DOHH2 (cell line): ENCODE measurements around the gene SLK.

Experiments
- H3F3A ChIP-seq: fragments of 200-600 bp; sonication (generic), shearing (Covaris generic); 2 replicates; pipeline ENCODE4 v1.6.0; 2016; ENCODE audit warnings: antibody characterized with exemption, mild to moderate bottlenecking; ENCODE audit not compliant: control insufficient read depth, insufficient read depth
- H3K27ac ChIP-seq: fragments of 200-600 bp; sonication (generic); 2 replicates; pipeline ENCODE4 v1.5.1; 2014; ENCODE audit warnings: low read depth, mild to moderate bottlenecking, low read length, moderate library complexity
- H3K27me3 ChIP-seq: fragments of 200-600 bp; sonication (generic); 2 replicates; pipeline ENCODE4 v1.6.1; 2014; ENCODE audit warnings: mild to moderate bottlenecking, low read length, mixed read lengths; ENCODE audit not compliant: control insufficient read depth
- H3K36me3 ChIP-seq: fragments of 200-600 bp; sonication (generic); 2 replicates; pipeline ENCODE4 v1.6.1; 2014; ENCODE audit warnings: mild to moderate bottlenecking, low read length, moderate library complexity, mixed read lengths; ENCODE audit not compliant: control insufficient read depth
- H3K4me1 ChIP-seq: fragments of 200-600 bp; sonication (generic); 2 replicates; pipeline ENCODE4 v1.6.1; 2014; ENCODE audit warnings: mild to moderate bottlenecking, low read length, mixed read lengths; ENCODE audit not compliant: control insufficient read depth
- H3K4me2 ChIP-seq: fragments of 200-600 bp; sonication (generic); 2 replicates; pipeline ENCODE4 v1.6.0; 2014; ENCODE audit warnings: mild to moderate bottlenecking, low read length, moderate library complexity
- H3K4me3 ChIP-seq: fragments of 200-600 bp; sonication (generic); 2 replicates; pipeline ENCODE4 v1.5.1; 2014; ENCODE audit warnings: mild to moderate bottlenecking, low read length, mixed read lengths
- H3K79me2 ChIP-seq: fragments of 200-600 bp; sonication (generic); 2 replicates; pipeline ENCODE4 v1.6.1; 2014; ENCODE audit warnings: mild to moderate bottlenecking, low read length, mixed read lengths; ENCODE audit not compliant: control insufficient read depth
- H3K9me2 ChIP-seq: fragments of 200-600 bp; sonication (generic); replicated peaks from 2 replicates; pipeline ENCODE4 v1.6.1; 2014; ENCODE audit warnings: mild to moderate bottlenecking, low read length, mixed read lengths; ENCODE audit not compliant: control insufficient read depth
- H3K9me3 ChIP-seq: fragments of 200-600 bp; sonication (generic); 2 replicates; pipeline ENCODE4 v1.6.1; 2014; ENCODE audit warnings: antibody characterized with exemption, low read length, mixed read lengths; ENCODE audit not compliant: control insufficient read depth, insufficient read depth
- H4K20me1 ChIP-seq: fragments of 200-600 bp; sonication (generic); 2 replicates; pipeline ENCODE4 v1.6.0; 2014; ENCODE audit warnings: low read depth, mild to moderate bottlenecking, antibody characterized with exemption, low read length, moderate library complexity; ENCODE audit not compliant: control insufficient read depth, insufficient read depth
- CTCF ChIP-seq: fragments of 200-600 bp; sonication (generic); IDR thresholded peaks from one replicate; pipeline ENCODE4 v1.5.1; 2014; ENCODE audit warnings: antibody characterized with exemption, mild to moderate bottlenecking, low read depth, low read length; ENCODE audit not compliant: poor library complexity, severe bottlenecking
- EZH2phosphoT487 ChIP-seq: fragments of 200-600 bp; sonication (generic); IDR thresholded peaks from 2 replicates; pipeline ENCODE4 v1.6.1; 2017; ENCODE audit warnings: borderline replicate concordance, mild to moderate bottlenecking, antibody characterized with exemption, low read length, moderate library complexity, mixed read lengths

SLK gene

GRCh38 chr10:103919648-103920025, 47.3 kb upstream of the SLK start:
- Histone ChIP-seq H3K4me1 (peaks cover 40% of the 10 kb centered on the region), H3K9me3 (peaks cover 5% of the 10 kb centered on the region; the same call in 1 of the 2 replicates), H3K4me2 (no peak overlapping the region), H3K9me2 (no peaks in the 10 kb centered on the region), H3K79me2 (peaks cover 6% of the 10 kb centered on the region), H3K36me3 (peaks cover 6% of the 10 kb centered on the region), H3F3A (0 out of 2 replicates have a peak, but pooled peaks cover 2% of the 10 kb centered on the region), H3K27ac (no peak overlapping the region), H3K27me3 (no peaks in the 10 kb centered on the region), H3K4me3 (no peak overlapping the region), H4K20me1 (no peaks in the 10 kb centered on the region)
- TF ChIP-seq CTCF (no peak), EZH2phosphoT487 (no peak)

DNA sequence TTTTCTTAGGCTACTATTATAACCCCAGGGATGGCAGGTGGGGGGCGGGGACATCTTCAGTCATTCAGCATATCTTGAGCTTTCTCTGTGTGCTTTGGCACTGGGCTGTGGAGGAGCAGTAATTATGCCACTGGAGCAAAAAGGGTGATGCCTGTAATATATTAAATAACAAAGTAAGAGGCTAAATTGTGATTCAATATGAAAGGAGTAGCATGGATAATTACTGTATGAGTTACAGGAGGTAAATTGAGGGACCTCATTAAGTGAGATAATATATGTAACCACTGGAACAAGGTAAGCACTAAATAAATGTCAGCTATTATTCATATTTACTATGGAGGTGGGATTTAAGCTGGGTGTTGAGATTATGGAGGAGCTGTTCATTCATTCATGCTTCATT, 45.7 kb upstream of the SLK start:
- Histone ChIP-seq H3K9me2 (no peaks in the 10 kb centered on the region), H4K20me1 (no peaks in the 10 kb centered on the region), H3K79me2 (peaks cover 6% of the 10 kb centered on the region), H3K4me1 (peaks cover 33% of the 10 kb centered on the region), H3K9me3 (no peaks in the 10 kb centered on the region), H3K4me2 (no peak overlapping the region), H3K4me3 (no peak overlapping the region), H3K27ac (no peak overlapping the region), H3K27me3 (no peaks in the 10 kb centered on the region; the same call in 1 of the 2 replicates), H3K36me3 (no peaks in the 10 kb centered on the region), H3F3A (0 out of 2 replicates have a peak, but pooled peaks cover 2% of the 10 kb centered on the region)
- no peak for TF ChIP-seq CTCF
- no peak for TF ChIP-seq EZH2phosphoT487

DNA sequence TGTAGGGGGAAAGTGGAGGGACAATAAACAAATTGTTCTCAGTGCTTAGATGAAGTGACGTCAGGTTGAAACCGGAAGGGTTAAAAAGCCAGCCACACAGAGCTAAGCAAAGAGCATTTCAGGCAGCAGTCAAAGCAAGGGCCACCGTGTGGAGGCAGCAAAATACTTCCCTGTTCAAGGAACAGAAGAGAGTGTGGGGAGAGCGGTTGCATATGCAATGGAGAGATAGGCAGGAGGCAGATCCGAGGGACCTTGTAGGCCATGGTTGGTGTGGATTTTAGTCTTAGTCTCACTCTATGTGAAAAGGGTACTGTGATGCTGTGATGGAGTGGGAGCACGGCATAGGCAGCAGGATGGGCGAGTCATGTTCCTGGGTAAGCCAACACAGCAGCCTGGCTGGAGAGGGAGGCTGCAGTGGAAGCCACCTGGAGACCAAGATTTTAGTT, 45.2 kb upstream of the SLK start:
- Histone ChIP-seq H3K4me1 (peaks cover 28% of the 10 kb centered on the region), H3F3A (0 out of 2 replicates have a peak, but pooled peaks cover 2% of the 10 kb centered on the region), H3K79me2 (peaks cover 6% of the 10 kb centered on the region), H3K27ac (no peak overlapping the region), H3K9me2 (no peaks in the 10 kb centered on the region), H4K20me1 (no peaks in the 10 kb centered on the region), H3K4me3 (no peak overlapping the region), H3K27me3 (no peaks in the 10 kb centered on the region; the same call in 1 of the 2 replicates), H3K36me3 (no peaks in the 10 kb centered on the region), H3K4me2 (no peak overlapping the region), H3K9me3 (no peaks in the 10 kb centered on the region)
- no peak for TF ChIP-seq EZH2phosphoT487
- no peak for TF ChIP-seq CTCF
